ENCODE measurements around the gene PDE4D. TPM values are rescaled to one million over a fixed set of nuclear protein-coding genes. Genes with fewer than 3 reads are reported as not detected.

The PDE4D gene
- total RNA-seq, 1 experiment from 2014 or later, result 2.4 TPM

GRCh38 chr5:59728356-59728755, 165.2 kb downstream of the PDE4D start:
- no TSS peak for BruUV-seq (replicated peaks)
- no peak for ATAC-seq

GRCh38 chr5:59727186-59727585, 166.3 kb downstream of the PDE4D start:
- no TSS peak for BruUV-seq (replicated peaks)

More at GRCh38 chr5:59728356-59728755, 165.2 kb downstream of the PDE4D start:
- Histone ChIP-seq H3K36me3 (ENCODE audit: control insufficient read depth, insufficient read depth, low read length) (no peaks in the 10 kb centered on the region), H3K27me3 (ENCODE audit: control insufficient read depth, insufficient read depth, low read length) (no peaks in the 10 kb centered on the region), H3K27ac (ENCODE audit: low read length) (no peak overlapping the region), H3K9me3 (ENCODE audit: control insufficient read depth, insufficient read depth, low read depth, low read length) (no peaks in the 10 kb centered on the region), H3K4me1 (ENCODE audit: control insufficient read depth, insufficient read depth, low read length) (no peaks in the 10 kb centered on the region), H3K4me3 (ENCODE audit: low read depth in 2 of 2, low read length in 2 of 2) (no peak overlapping the region)
- ChIA-PET POLR2A (no interaction called here), CTCF (no interaction called here)
- in situ Hi-C loops (cut with HindIII; ENCODE audit: low pct_unique_long_range_greater_than_20kb, low sequenced_read_pairs), result no loop called here
- intact Hi-C loops (cut with micrococcal nuclease; ENCODE audit: unreplicated experiment), result no loop called here
- TF ChIP-seq REST (IDR thresholded peaks at IDR 0.05; ENCODE audit: insufficient read depth in 1 of 2, low read depth in 2 of 2, low read length in 1 of 2), result no peak
- no peak for TF ChIP-seq TCF7L2 (IDR thresholded peaks at IDR 0.05; ENCODE audit: low read depth, low read length)
- TF ChIP-seq CTCF (IDR thresholded peaks at IDR 0.05), result no peak
- no peak for TF ChIP-seq SIN3A (IDR thresholded peaks at IDR 0.05; ENCODE audit: borderline replicate concordance, insufficient read depth, low read depth, low read length)
- no peak for TF ChIP-seq POLR2AphosphoS5 (IDR thresholded peaks at IDR 0.05; ENCODE audit: low read depth, low read length)
- no peak for DNase-seq (ENCODE audit: low read depth, low spot score)

More at GRCh38 chr5:59727186-59727585, 166.3 kb downstream of the PDE4D start:
- ATAC-seq (no peak), DNase-seq (ENCODE audit: low read depth, low spot score) (no peak)
- TF ChIP-seq POLR2AphosphoS5 (IDR thresholded peaks at IDR 0.05; ENCODE audit: low read depth, low read length) (no peak), TCF7L2 (IDR thresholded peaks at IDR 0.05; ENCODE audit: low read depth, low read length) (no peak), SIN3A (IDR thresholded peaks at IDR 0.05; ENCODE audit: borderline replicate concordance, insufficient read depth, low read depth, low read length) (no peak), REST (IDR thresholded peaks at IDR 0.05; ENCODE audit: insufficient read depth in 1 of 2, low read depth in 2 of 2, low read length in 1 of 2) (no peak), CTCF (IDR thresholded peaks at IDR 0.05) (no peak)
- ChIA-PET CTCF (no interaction called here), POLR2A (no interaction called here)
- Histone ChIP-seq H3K4me1 (ENCODE audit: control insufficient read depth, insufficient read depth, low read length) (no peaks in the 10 kb centered on the region), H3K36me3 (ENCODE audit: control insufficient read depth, insufficient read depth, low read length) (no peaks in the 10 kb centered on the region), H3K9me3 (ENCODE audit: control insufficient read depth, insufficient read depth, low read depth, low read length) (no peaks in the 10 kb centered on the region), H3K4me3 (ENCODE audit: low read depth in 2 of 2, low read length in 2 of 2) (no peak overlapping the region), H3K27ac (ENCODE audit: low read length) (no peak overlapping the region), H3K27me3 (ENCODE audit: control insufficient read depth, insufficient read depth, low read length) (no peaks in the 10 kb centered on the region)
- in situ Hi-C loops (cut with HindIII; ENCODE audit: low pct_unique_long_range_greater_than_20kb, low sequenced_read_pairs) (no loop called here), intact Hi-C loops (cut with micrococcal nuclease; ENCODE audit: unreplicated experiment) (no loop called here)
